Activated T-cell treated with anti-CD3 and anti-CD28 coated beads, Interleukin-2, amount 50 U/mL, for 4 hours (primary cell): Measurements from ENCODE around the gene FRY. TPM values are rescaled to one million over a fixed set of nuclear protein-coding genes. Genes with fewer than 3 reads are reported as not detected.

Source experiments
- ATAC-seq, 2 donors: fragments of 200-7000 bp; cut with Tn5 transposase; one replicate each; pipeline ENCODE4 v1.10.0; 2021
- DNase-seq: peaks from one replicate; pipeline ENCODE4 v3.0.0-alpha.2; 2020
- H3K27me3 Mint-ChIP-seq: one replicate; pipeline ENCODE4 v1.8.0; 2021; ENCODE audit warnings: low read depth, mixed read lengths
- H3K36me3 Mint-ChIP-seq: one replicate; pipeline ENCODE4 v1.8.0; 2022; ENCODE audit warnings: mixed read lengths; ENCODE audit not compliant: insufficient read depth
- H3K4me1 Mint-ChIP-seq: one replicate; pipeline ENCODE4 v1.8.0; 2021; ENCODE audit warnings: low read depth, mixed read lengths
- H3K4me3 Mint-ChIP-seq: one replicate; pipeline ENCODE4 v1.8.0; 2021; ENCODE audit warnings: mild to moderate bottlenecking, moderate library complexity, mixed read lengths
- H3K9me3 Mint-ChIP-seq: one replicate; pipeline ENCODE4 v1.8.0; 2021; ENCODE audit warnings: mixed read lengths
- total RNA-seq, 3 donors: library from RNA; stranded (reverse); gene quantifications; one replicate each; pipeline ENCODE4 v1.2.1, GENCODE V29; 2021

FRY gene
- total RNA-seq, 3 donors from 2014 or later: 0.74 to 1.0 (median 0.87) TPM

DNA sequence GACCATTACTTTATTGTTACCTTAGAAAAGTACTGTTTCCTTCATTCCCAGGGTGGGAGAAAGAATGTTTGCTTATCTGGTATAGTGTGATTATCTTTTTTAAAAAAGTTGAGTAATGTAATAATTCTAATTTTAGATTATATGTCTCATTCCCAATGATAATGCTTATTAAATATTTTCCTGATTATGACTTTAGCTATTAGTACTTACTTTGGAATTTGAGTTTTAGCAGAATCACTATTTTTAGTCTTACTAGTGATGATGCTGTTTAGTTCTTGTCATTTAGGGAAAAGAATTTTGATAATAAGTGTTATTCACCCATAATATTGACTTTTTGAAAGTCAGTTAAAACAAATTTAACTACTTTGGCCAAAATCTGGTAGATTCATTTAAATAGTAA lies 95.2 kb downstream of the FRY start:
- H3K36me3 Mint-ChIP-seq: peaks cover 2% of the 10 kb centered on the region
- peaks cover 6% of the 10 kb centered on the region for H3K9me3 Mint-ChIP-seq

GRCh38 chr13:32127691-32128090 lies 96.1 kb downstream of the FRY start:
- no peak overlapping the region for H3K4me3 Mint-ChIP-seq
- H3K4me1 Mint-ChIP-seq: no peaks in the 10 kb centered on the region
- DNase-seq: no peak
- no peaks in the 10 kb centered on the region for H3K36me3 Mint-ChIP-seq
- ATAC-seq: no peak
- peaks cover 2% of the 10 kb centered on the region for H3K9me3 Mint-ChIP-seq
- H3K27me3 Mint-ChIP-seq: no peaks in the 10 kb centered on the region

More for the DNA sequence above, 95.2 kb downstream of the FRY start:
- no peaks in the 10 kb centered on the region for H3K27me3 Mint-ChIP-seq
- H3K4me1 Mint-ChIP-seq: no peaks in the 10 kb centered on the region
- DNase-seq (no peak), ATAC-seq (no peak)
- no peak overlapping the region for H3K4me3 Mint-ChIP-seq

GRCh38 chr13:32134241-32135055 lies 102.9 kb downstream of the FRY start:
- ATAC-seq (no peak), DNase-seq (no peak)
- no peaks in the 10 kb centered on the region for H3K4me1 Mint-ChIP-seq
- no peaks in the 10 kb centered on the region for H3K27me3 Mint-ChIP-seq
- no peak overlapping the region for H3K4me3 Mint-ChIP-seq
- H3K36me3 Mint-ChIP-seq: no peaks in the 10 kb centered on the region
- no peaks in the 10 kb centered on the region for H3K9me3 Mint-ChIP-seq

- no peak for DNase-seq
- Mint-ChIP-seq H3K9me3 (no peaks in the 10 kb centered on the region), H3K4me1 (no peaks in the 10 kb centered on the region), H3K27me3 (no peaks in the 10 kb centered on the region), H3K4me3 (no peak overlapping the region), H3K36me3 (no peaks in the 10 kb centered on the region)
- no peak for ATAC-seq
These were observed 103.4 kb downstream of the FRY start for GRCh38 chr13:32135056-32135390.

GRCh38 chr13:32135655-32136054 lies 104.1 kb downstream of the FRY start:
- Mint-ChIP-seq H3K9me3 (no peaks in the 10 kb centered on the region), H3K27me3 (no peaks in the 10 kb centered on the region), H3K36me3 (no peaks in the 10 kb centered on the region), H3K4me1 (no peaks in the 10 kb centered on the region), H3K4me3 (no peak overlapping the region)
- ATAC-seq: no peak
- DNase-seq: no peak

DNA sequence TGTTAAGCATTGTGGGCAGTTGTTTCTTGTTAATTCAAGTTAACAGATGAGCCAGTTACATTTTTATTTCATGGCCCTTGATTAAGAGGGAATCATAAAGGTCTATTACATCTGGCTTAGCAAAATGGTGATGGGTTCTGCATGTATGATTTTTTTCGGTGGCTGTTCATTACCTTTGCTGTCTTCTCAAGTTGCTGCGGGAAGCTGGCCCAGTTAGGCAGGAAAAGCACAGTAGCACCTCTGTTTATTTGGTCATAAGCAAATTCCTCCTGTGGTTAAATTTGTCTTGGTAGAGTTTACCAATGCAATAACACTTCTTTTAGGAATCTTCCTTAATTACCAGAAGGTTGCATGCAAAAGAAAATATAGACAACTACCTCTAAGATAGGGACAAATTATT lies 104.5 kb downstream of the FRY start:
- Mint-ChIP-seq H3K4me1 (no peaks in the 10 kb centered on the region), H3K27me3 (no peaks in the 10 kb centered on the region), H3K36me3 (no peaks in the 10 kb centered on the region), H3K9me3 (no peaks in the 10 kb centered on the region), H3K4me3 (no peak overlapping the region)
- no peak for ATAC-seq
- no peak for DNase-seq

DNA sequence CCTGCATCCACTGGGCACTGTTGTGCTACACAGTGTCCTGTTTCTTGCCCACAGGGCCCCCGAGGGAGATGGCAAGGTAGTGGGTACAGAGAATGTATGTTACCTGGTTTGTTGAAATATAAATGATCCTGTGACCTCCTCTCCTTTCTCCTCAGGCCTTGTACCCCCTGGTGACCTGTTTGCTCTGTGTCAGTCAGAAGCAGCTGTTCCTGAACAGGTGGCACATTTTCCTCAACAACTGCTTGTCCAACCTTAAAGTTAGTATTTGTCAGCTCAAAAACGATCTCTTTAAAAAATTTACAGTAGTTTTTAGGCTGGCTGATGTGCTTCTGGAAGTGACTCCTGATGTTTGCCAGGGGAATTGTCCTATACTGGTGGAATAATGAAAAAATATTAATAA lies 105.1 kb downstream of the FRY start:
- Mint-ChIP-seq H3K4me1 (no peaks in the 10 kb centered on the region), H3K27me3 (no peaks in the 10 kb centered on the region), H3K9me3 (no peaks in the 10 kb centered on the region), H3K36me3 (no peaks in the 10 kb centered on the region), H3K4me3 (no peak overlapping the region)
- DNase-seq: no peak
- no peak for ATAC-seq

DNA sequence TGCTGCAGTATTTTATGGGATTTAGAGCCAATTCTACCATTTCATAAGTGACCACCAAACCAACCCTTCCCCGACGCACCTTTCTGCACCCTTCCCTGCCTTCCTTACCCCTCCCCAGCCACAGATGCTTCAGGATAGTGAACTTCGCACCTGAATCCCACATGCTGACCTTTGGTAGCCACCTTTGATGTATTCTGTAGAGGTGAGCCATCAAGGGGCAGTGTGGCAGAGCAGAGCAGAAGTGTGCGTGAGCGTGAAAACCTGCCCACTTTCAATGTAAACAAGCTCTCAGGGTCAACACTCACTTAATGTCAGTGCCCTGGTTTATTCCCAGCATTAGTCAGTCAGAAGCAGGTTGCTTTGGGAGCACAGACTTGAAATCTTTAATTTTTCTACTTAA lies 107.7 kb downstream of the FRY start:
- no peaks in the 10 kb centered on the region for H3K9me3 Mint-ChIP-seq
- no peak for ATAC-seq
- H3K27me3 Mint-ChIP-seq: no peaks in the 10 kb centered on the region
- no peak overlapping the region for H3K4me3 Mint-ChIP-seq
- no peak for DNase-seq
- no peaks in the 10 kb centered on the region for H3K36me3 Mint-ChIP-seq
- H3K4me1 Mint-ChIP-seq: no peaks in the 10 kb centered on the region

DNA sequence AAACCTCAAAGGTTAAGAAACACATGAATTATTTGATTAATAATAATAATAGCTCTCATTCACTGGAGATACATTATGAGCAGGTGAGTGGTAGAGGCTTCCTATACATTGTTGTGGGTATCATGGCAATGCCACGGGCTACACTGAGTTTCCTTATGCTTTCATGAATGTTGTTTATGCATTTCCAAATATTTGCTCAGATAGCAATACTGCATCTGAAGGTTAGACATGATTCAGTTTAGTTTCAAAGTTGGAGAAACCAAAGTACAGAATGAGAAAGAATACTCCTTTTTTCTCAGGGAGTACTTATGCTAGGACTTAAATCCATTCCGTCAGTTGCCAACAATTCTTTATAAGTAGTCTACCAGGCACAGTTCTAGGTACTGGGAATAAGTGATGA lies 108.5 kb downstream of the FRY start:
- peaks cover under 1% of the 10 kb centered on the region for H3K36me3 Mint-ChIP-seq
- H3K9me3 Mint-ChIP-seq: no peaks in the 10 kb centered on the region
- ATAC-seq (no peak), DNase-seq (no peak)
- H3K4me1 Mint-ChIP-seq: no peaks in the 10 kb centered on the region
- H3K4me3 Mint-ChIP-seq: no peak overlapping the region
- no peaks in the 10 kb centered on the region for H3K27me3 Mint-ChIP-seq

GRCh38 chr13:32141462-32141861 lies 109.9 kb downstream of the FRY start:
- H3K9me3 Mint-ChIP-seq: no peaks in the 10 kb centered on the region
- ATAC-seq: no peak
- no peaks in the 10 kb centered on the region for H3K4me1 Mint-ChIP-seq
- no peak overlapping the region for H3K4me3 Mint-ChIP-seq
- DNase-seq: no peak
- H3K27me3 Mint-ChIP-seq: no peaks in the 10 kb centered on the region
- H3K36me3 Mint-ChIP-seq: peaks cover 2% of the 10 kb centered on the region

DNA sequence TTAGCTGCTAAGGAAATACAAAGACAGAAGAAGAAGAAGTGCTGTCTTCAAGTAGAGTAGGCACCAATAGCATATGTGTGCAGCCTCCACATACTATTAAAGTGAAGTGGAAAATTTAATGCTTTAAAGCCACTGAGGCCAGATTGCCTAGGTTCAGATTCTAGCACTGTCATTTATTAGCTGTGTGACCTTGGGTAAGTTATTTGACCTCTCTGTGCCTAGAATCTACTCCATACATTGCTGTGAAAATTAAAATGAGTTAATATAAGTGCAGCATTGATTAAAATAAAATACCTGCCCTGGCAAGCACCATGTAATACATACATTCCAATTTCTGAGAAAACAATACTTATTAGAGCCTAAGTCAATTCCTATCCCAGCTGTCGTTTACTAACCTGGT lies 110.5 kb downstream of the FRY start:
- Mint-ChIP-seq H3K4me1 (no peaks in the 10 kb centered on the region), H3K4me3 (no peak overlapping the region), H3K9me3 (no peaks in the 10 kb centered on the region), H3K36me3 (peaks cover 2% of the 10 kb centered on the region), H3K27me3 (no peaks in the 10 kb centered on the region)
- ATAC-seq: no peak
- no peak for DNase-seq

DNA sequence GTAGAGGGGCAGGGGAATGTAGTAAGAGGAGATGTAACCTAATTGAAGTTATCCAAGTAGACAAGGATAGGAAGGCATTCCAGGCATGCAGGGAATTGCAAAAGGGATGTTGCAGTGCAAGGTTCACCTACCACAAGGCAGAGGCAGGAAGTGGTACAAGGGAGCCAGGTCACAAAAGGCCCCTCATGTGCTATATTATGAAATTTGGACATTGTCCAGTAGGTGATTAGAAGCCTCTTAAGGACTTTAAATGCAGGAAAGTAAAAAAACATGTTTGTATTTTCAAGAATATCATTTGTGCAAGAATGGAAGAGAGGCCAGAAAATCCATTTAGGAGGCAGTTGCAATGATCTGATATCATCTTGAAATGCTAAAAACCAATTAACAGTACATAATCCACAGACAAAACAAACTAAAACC lies 111.4 kb downstream of the FRY start:
- Mint-ChIP-seq H3K9me3 (no peaks in the 10 kb centered on the region), H3K4me1 (no peaks in the 10 kb centered on the region), H3K27me3 (no peaks in the 10 kb centered on the region), H3K4me3 (no peak overlapping the region), H3K36me3 (peaks cover 2% of the 10 kb centered on the region)
- DNase-seq (no peak), ATAC-seq (no peak)

- Mint-ChIP-seq H3K36me3 (peaks cover 2% of the 10 kb centered on the region), H3K4me1 (no peaks in the 10 kb centered on the region), H3K27me3 (peaks cover 5% of the 10 kb centered on the region), H3K9me3 (no peaks in the 10 kb centered on the region), H3K4me3 (no peak overlapping the region)
- ATAC-seq (no peak), DNase-seq (no peak)
These were observed 115.6 kb downstream of the FRY start for GRCh38 chr13:32147193-32147592.

- Mint-ChIP-seq H3K4me3 (no peak overlapping the region), H3K36me3 (peaks cover 2% of the 10 kb centered on the region), H3K4me1 (no peaks in the 10 kb centered on the region), H3K27me3 (peaks cover 5% of the 10 kb centered on the region), H3K9me3 (no peaks in the 10 kb centered on the region)
- no peak for ATAC-seq
- DNase-seq: no peak
These were observed 116.4 kb downstream of the FRY start for GRCh38 chr13:32147976-32148375.

DNA sequence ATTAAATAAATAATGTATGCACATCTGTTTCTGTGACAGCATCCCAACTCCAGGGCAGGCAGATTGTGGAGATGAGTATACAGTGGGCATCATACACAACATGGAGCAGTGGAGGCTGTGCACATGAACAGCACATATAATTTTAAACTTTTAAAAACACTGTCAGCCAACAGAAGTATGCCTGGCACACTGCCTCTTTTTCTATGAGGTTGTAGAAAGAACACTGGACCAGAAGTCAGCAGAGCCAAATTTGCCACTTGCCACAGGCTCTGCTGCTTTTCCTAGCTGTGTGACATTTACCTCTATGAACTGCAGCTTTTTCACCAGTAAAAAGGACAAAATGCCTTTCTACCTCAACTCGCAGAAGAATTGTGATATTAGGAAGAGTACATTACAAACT lies 118.7 kb downstream of the FRY start:
- no peak overlapping the region for H3K4me3 Mint-ChIP-seq
- no peaks in the 10 kb centered on the region for H3K9me3 Mint-ChIP-seq
- DNase-seq: no peak
- ATAC-seq: no peak
- no peaks in the 10 kb centered on the region for H3K4me1 Mint-ChIP-seq
- peaks cover 5% of the 10 kb centered on the region for H3K27me3 Mint-ChIP-seq
- no peaks in the 10 kb centered on the region for H3K36me3 Mint-ChIP-seq
